ENCODE results near the gene ELL. TPM values are rescaled to one million over a fixed set of nuclear protein-coding genes. Genes with fewer than 3 reads are reported as not detected.

Gene ELL
- total RNA-seq, 1 experiment from 2014 or later: 14.6 TPM

- no peak for DNase-seq
- ChIA-PET POLR2A (ENCODE audit: unreplicated experiment) (no interaction called here), CTCF (no interaction called here)
- no peak for TF ChIP-seq EZH2 (IDR thresholded peaks at IDR 0.05; ENCODE audit: low read depth)
- TF ChIP-seq CTCF (conservative IDR thresholded peaks at IDR 0.05): no peak
- H3K27me3 ChIP-seq (ENCODE audit: insufficient read depth, low read depth): no peaks in the 10 kb centered on the region
- no peaks in the 10 kb centered on the region for H3K9me2 ChIP-seq (ENCODE audit: insufficient read depth)
- BruUV-seq (replicated peaks): no TSS peak
- H3K9me3 ChIP-seq (ENCODE audit: insufficient read depth, low read depth): no peaks in the 10 kb centered on the region
- H3K36me3 ChIP-seq (ENCODE audit: low read depth): no peaks in the 10 kb centered on the region
- H4K20me1 ChIP-seq (ENCODE audit: insufficient read depth): peaks cover 100% of the 10 kb centered on the region
- peaks cover 15% of the 10 kb centered on the region for H3K4me1 ChIP-seq (replicated peaks; ENCODE audit: insufficient read depth)
- no peak overlapping the region for H3K4me2 ChIP-seq
- H3K27ac ChIP-seq: no peak overlapping the region
- H3F3A ChIP-seq (ENCODE audit: insufficient read depth, low read depth): no peaks in the 10 kb centered on the region; the same call in 1 of the 2 replicates
- intact Hi-C loops (cut with micrococcal nuclease; ENCODE audit: unreplicated experiment): no loop called here
- H3K4me3 ChIP-seq: no peak overlapping the region
- no peak overlapping the region for H2AFZ ChIP-seq
- peaks cover 98% of the 10 kb centered on the region for H3K79me2 ChIP-seq (ENCODE audit: low read depth)
Measured at GRCh38 chr19:18504886-18505610, 16.8 kb downstream of the ELL start.

GRCh38 chr19:18503971-18504885 is 17.6 kb downstream of the ELL start:
- no peaks in the 10 kb centered on the region for H3K9me3 ChIP-seq (ENCODE audit: insufficient read depth, low read depth)
- no peaks in the 10 kb centered on the region for H3K9me2 ChIP-seq (ENCODE audit: insufficient read depth)
- TF ChIP-seq CTCF (conservative IDR thresholded peaks at IDR 0.05) (no peak), EZH2 (IDR thresholded peaks at IDR 0.05; ENCODE audit: low read depth) (no peak)
- no peak overlapping the region for H3K27ac ChIP-seq
- no peaks in the 10 kb centered on the region for H3K36me3 ChIP-seq (ENCODE audit: low read depth)
- DNase-seq: no peak
- H3K79me2 ChIP-seq (ENCODE audit: low read depth): peaks cover 97% of the 10 kb centered on the region
- intact Hi-C loops (cut with micrococcal nuclease; ENCODE audit: unreplicated experiment): no loop called here
- peaks cover 100% of the 10 kb centered on the region for H4K20me1 ChIP-seq (ENCODE audit: insufficient read depth)
- H3K27me3 ChIP-seq (ENCODE audit: insufficient read depth, low read depth): no peaks in the 10 kb centered on the region
- ChIA-PET POLR2A (ENCODE audit: unreplicated experiment) (no interaction called here), CTCF (no interaction called here)
- no peak overlapping the region for H3K4me3 ChIP-seq
- no peak overlapping the region for H3K4me2 ChIP-seq
- no TSS peak for BruUV-seq (replicated peaks)
- peaks cover 15% of the 10 kb centered on the region for H3K4me1 ChIP-seq (replicated peaks; ENCODE audit: insufficient read depth)
- H2AFZ ChIP-seq: no peak overlapping the region
- no peaks in the 10 kb centered on the region; the same call in 1 of the 2 replicates for H3F3A ChIP-seq (ENCODE audit: insufficient read depth, low read depth)

GRCh38 chr19:18503337-18503970 is 18.4 kb downstream of the ELL start:
- intact Hi-C loops (cut with micrococcal nuclease; ENCODE audit: unreplicated experiment): no loop called here
- Histone ChIP-seq H3K4me2 (no peak overlapping the region), H2AFZ (no peak overlapping the region), H3K9me2 (ENCODE audit: insufficient read depth) (no peaks in the 10 kb centered on the region), H3K4me1 (replicated peaks; ENCODE audit: insufficient read depth) (peaks cover 15% of the 10 kb centered on the region), H3K79me2 (ENCODE audit: low read depth) (peaks cover 97% of the 10 kb centered on the region), H4K20me1 (ENCODE audit: insufficient read depth) (peaks cover 100% of the 10 kb centered on the region), H3F3A (ENCODE audit: insufficient read depth, low read depth) (peaks cover 3% of the 10 kb centered on the region; the same call in 1 of the 2 replicates), H3K9me3 (ENCODE audit: insufficient read depth, low read depth) (no peaks in the 10 kb centered on the region), H3K36me3 (ENCODE audit: low read depth) (no peaks in the 10 kb centered on the region), H3K27ac (no peak overlapping the region), H3K27me3 (ENCODE audit: insufficient read depth, low read depth) (no peaks in the 10 kb centered on the region), H3K4me3 (no peak overlapping the region)
- ChIA-PET CTCF (no interaction called here), POLR2A (ENCODE audit: unreplicated experiment) (no interaction called here)
- DNase-seq: no peak
- TF ChIP-seq CTCF (conservative IDR thresholded peaks at IDR 0.05) (no peak), EZH2 (IDR thresholded peaks at IDR 0.05; ENCODE audit: low read depth) (no peak)
- no TSS peak for BruUV-seq (replicated peaks)
